ENCODE results near the gene TOR1AIP2.

GRCh38 chr1:179793281-179793680 lies 84.3 kb downstream of the TOR1AIP2 start:
- TF ChIP-seq POLR2A (IDR thresholded peaks at IDR 0.05; ENCODE audit: extremely low read depth, insufficient read length) = no peak
- no peak for TF ChIP-seq CTCF (IDR thresholded peaks at IDR 0.05; ENCODE audit: low read depth, low read length)
- no peak for TF ChIP-seq MAX (IDR thresholded peaks at IDR 0.05; ENCODE audit: low read depth, low read length)
